HCT116 (cell line): ENCODE measurements around the gene PARP8.

Experiments used
- CTCF ChIP-seq, 3 experiments: fragments of 200-600 bp in 1 of 3; sonication (generic) in 1 of 3; IDR thresholded peaks in 2 of 3; conservative IDR thresholded peaks in 1 of 3; 2 replicates each; pipeline ENCODE4 v1.5.1; 2012 to 2017; ENCODE audit warnings: low read depth in 2 of 3, low read length in 2 of 3, antibody characterized with exemption in 1 of 3, borderline replicate concordance in 1 of 3, control low read depth in 1 of 3, mild to moderate bottlenecking in 1 of 3, mixed read lengths in 1 of 3, mixed run types in 1 of 3, moderate library complexity in 1 of 3; ENCODE audit not compliant: insufficient read depth in 1 of 3
- EZH2 ChIP-seq: fragments of 200-600 bp; sonication (generic); IDR thresholded peaks from 2 replicates; pipeline ENCODE4 v1.6.1; 2017; ENCODE audit warnings: antibody characterized with exemption, mixed run types
- EZH2phosphoT487 ChIP-seq: fragments of 200-600 bp; IDR thresholded peaks from 2 replicates; pipeline ENCODE4 v1.6.1; 2018; ENCODE audit warnings: antibody characterized with exemption, borderline replicate concordance
- POLR2A ChIP-seq: IDR thresholded peaks from 2 replicates; pipeline ENCODE4 v1.7.0; 2011; ENCODE audit warnings: borderline replicate concordance; ENCODE audit not compliant: insufficient read depth, insufficient read length; ENCODE audit errors: extremely low read depth
- SRF ChIP-seq: IDR thresholded peaks from 2 replicates; pipeline ENCODE4 v1.6.1; 2012; ENCODE audit warnings: low read depth
- YY1 ChIP-seq: IDR thresholded peaks from 2 replicates; pipeline ENCODE4 v1.6.1; 2011; ENCODE audit warnings: low read length, low read depth, moderate library complexity, mild to moderate bottlenecking; ENCODE audit not compliant: insufficient replicate concordance; ENCODE audit errors: extremely low read depth
- ZNF274 ChIP-seq: fragments of 200-500 bp; sonication (Bioruptor generic); IDR thresholded peaks from 2 replicates; pipeline ENCODE4 v1.6.1; 2014; ENCODE audit warnings: mild to moderate bottlenecking, low read depth, low read length, inconsistent platforms
- TF ChIP-seq, protein P1 (sequence below): IDR thresholded peaks from 2 replicates; pipeline ENCODE4 v1.6.1; 2012

DNA sequence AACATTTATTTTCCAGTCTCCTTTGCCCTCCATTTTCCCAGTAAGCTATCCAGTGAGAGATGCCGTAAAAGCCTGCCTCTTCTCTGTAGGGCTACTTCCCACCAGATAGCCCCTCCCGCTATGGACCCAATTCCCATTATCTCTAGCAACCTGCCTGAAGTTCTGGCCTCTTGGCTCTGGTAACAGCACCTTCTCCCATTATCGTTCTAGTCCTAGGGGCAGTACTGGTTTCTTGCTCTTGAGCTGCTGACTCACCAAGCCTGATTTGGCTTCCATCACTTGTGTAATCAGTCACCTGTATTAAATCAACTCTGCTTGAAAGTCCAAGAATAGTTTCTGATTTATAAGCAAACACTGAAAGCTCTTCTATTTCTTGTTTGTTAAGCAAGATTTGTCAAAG is 42.8 kb upstream of the PARP8 start:
- TF ChIP-seq CTCF (IDR thresholded peaks at IDR 0.05 in 2 of 3, conservative IDR thresholded peaks at IDR 0.05 in 1 of 3; ENCODE audit: borderline replicate concordance in 1 of 3, insufficient read depth in 1 of 3, low read depth in 2 of 3, low read length in 2 of 3) (no peak), EZH2 (no peak), ZNF274 (no peak), YY1 (no peak), EZH2phosphoT487 (no peak), POLR2A (no peak), SRF (no peak)
- TF ChIP-seq, protein P1, sequence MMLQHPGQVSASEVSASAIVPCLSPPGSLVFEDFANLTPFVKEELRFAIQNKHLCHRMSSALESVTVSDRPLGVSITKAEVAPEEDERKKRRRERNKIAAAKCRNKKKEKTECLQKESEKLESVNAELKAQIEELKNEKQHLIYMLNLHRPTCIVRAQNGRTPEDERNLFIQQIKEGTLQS = no peak
